Stomach (tissue), 9 donors: ENCODE results near the gene ST6GALNAC5. TPM values are rescaled to one million over a fixed set of nuclear protein-coding genes. Genes with fewer than 3 reads are reported as not detected.
A peak's percentile ranks its signal among the peaks of the same experiment; 100 is the strongest.

ENCODE experiments used
- DNase-seq, 2 donors: peaks; one replicate each; pipeline versions ENCODE4 v3.0.0 to v3.0.0-alpha.2; 2013 to 2019
- H3K27ac ChIP-seq, 5 donors: fragments of 200-600 bp in 4 of 5; sonication (generic) in 4 of 5; one replicate each; pipeline ENCODE4 v1.5.1; 2013 to 2019; ENCODE audit warnings: mild to moderate bottlenecking in 1 of 5, moderate library complexity in 1 of 5
- H3K27me3 ChIP-seq, 3 donors: fragments of 200-600 bp; sonication (generic); one replicate each; pipeline ENCODE4 v1.5.1; 2017 to 2019; ENCODE audit warnings: mixed run types in 1 of 3
- H3K36me3 ChIP-seq, 4 donors: fragments of 200-600 bp; sonication (generic); 1 replicate in 3 of 4; 2 replicates in 1 of 4; pipeline ENCODE4 v1.5.1; 2016 to 2019
- H3K4me1 ChIP-seq, 4 donors: fragments of 200-600 bp; sonication (generic); one replicate each; pipeline ENCODE4 v1.5.1; 2016 to 2019
- H3K4me3 ChIP-seq, 4 donors: fragments of 200-600 bp; sonication (generic) in 3 of 4; one replicate each; pipeline ENCODE4 v1.5.1; 2016 to 2019; ENCODE audit warnings: mild to moderate bottlenecking in 1 of 4
- H3K9me3 ChIP-seq, 4 donors: fragments of 200-600 bp; sonication (generic); one replicate each; pipeline ENCODE4 v1.5.1; 2016 to 2019
- CTCF ChIP-seq, 7 experiments: fragments of 450-650 bp in 4 of 7; fragments of 200-600 bp in 3 of 7; sonication (generic) in 3 of 7; IDR thresholded peaks; one replicate each; pipeline ENCODE4 v1.5.1; 2016 to 2019; ENCODE audit warnings: antibody characterized with exemption in 7 of 7, control low read depth in 2 of 7, mild to moderate bottlenecking in 1 of 7
- EP300 ChIP-seq: sonication (generic); formaldehyde crosslinking; IDR thresholded peaks from one replicate; pipeline ENCODE4 v1.6.1; 2017; ENCODE audit warnings: antibody characterized with exemption
- POLR2A ChIP-seq, 4 donors: fragments of 450-650 bp; IDR thresholded peaks; one replicate each; pipeline ENCODE4 v1.6.1; 2016; ENCODE audit warnings: antibody characterized with exemption in 4 of 4, control low read depth in 2 of 4, mild to moderate bottlenecking in 1 of 4, moderate library complexity in 1 of 4
- POLR2AphosphoS5 ChIP-seq, 3 donors: sonication (generic); formaldehyde crosslinking; IDR thresholded peaks; one replicate each; pipeline ENCODE4 v1.6.1; 2016; ENCODE audit warnings: antibody characterized with exemption in 3 of 3
- WGBS, 5 donors: extraction: QIAGEN DNeasy Blood & Tissue Kit in 3 of 5; methylation state at CpG; one replicate each; pipeline versions ENCODE4 v1.1.5 to v1.1.7; 2013 to 2018; 5-methylcytosine and 5-hydroxymethylcytosine counted together
- intact Hi-C: fragments of 100-400 bp; cut with DNase I; formaldehyde crosslinking; loops from one replicate; pipeline ENCODE4 v1.15.1; 2023; ENCODE audit warnings: low total_unique reads
- polyA plus RNA-seq, 3 donors: library from polyadenylated mRNA; stranded (reverse); fragments of 200-250 nt; gene quantifications; one replicate each; pipeline ENCODE4 v1.2.3, GENCODE V29; 2013
- total RNA-seq, 5 donors: library from RNA; depleted of rRNA; stranded (reverse); fragments of >200 nt; gene quantifications; one replicate each; pipeline versions ENCODE4 v1.1.0 to v1.2.3, GENCODE V29; 2014 to 2016
- donor health status: healthy with polysubstance abuse.
- donor health status: Bipolar disorder and iron deficiency.
- donor health status: healthy.

The ST6GALNAC5 gene
- total and polyA plus RNA-seq, 8 donors, result 1.3 to 22.0 (median 2.9) TPM; not detected in 1

GRCh38 chr1:76891931-76892622 is 24.8 kb downstream of the ST6GALNAC5 start:
- Histone ChIP-seq H3K4me1 (peaks cover 0 to 14% (median 2%) of the 10 kb centered on the region in 4 donors), H3K9me3 (no peaks in the 10 kb centered on the region), H3K36me3 (no peaks in the 10 kb centered on the region), H3K27me3 (no peaks in the 10 kb centered on the region), H3K4me3 (no peak overlapping the region), H3K27ac (peak overlapping the region in 2 of 5 donors; percentile 2 to 20)
- TF ChIP-seq POLR2AphosphoS5 (IDR thresholded peaks at IDR 0.05) (peak in 1 of 3 donors; percentile 37), POLR2A (IDR thresholded peaks at IDR 0.05) (no peak)
- no peak for DNase-seq
- 42 to 73% (median 61%) methylated on average over 4 of the region's 4 CpGs for WGBS, 5 donors
- intact Hi-C loops, result no loop called here

GRCh38 chr1:76892675-76893074 is 25.4 kb downstream of the ST6GALNAC5 start:
- H3K27ac ChIP-seq, result peak overlapping the region in 1 of 5 donors; percentile 20
- H3K4me3 ChIP-seq, result no peak overlapping the region

GRCh38 chr1:76901158-76901767 is 34.0 kb downstream of the ST6GALNAC5 start:
- TF ChIP-seq EP300 (no peak), CTCF (IDR thresholded peaks at IDR 0.05) (peak in 4 of 7 experiments; percentile 20 to 39 (median 34))
- H3K36me3 ChIP-seq, result no peaks in the 10 kb centered on the region
- no peaks in the 10 kb centered on the region for H3K9me3 ChIP-seq
- H3K27ac ChIP-seq, result no peak overlapping the region
- 79 to 87% (median 83%) methylated on average over 2 of the region's 2 CpGs for WGBS, 5 donors
- H3K4me1 ChIP-seq, result no peaks in the 10 kb centered on the region
- intact Hi-C loops, result no loop called here
- no peaks in the 10 kb centered on the region for H3K27me3 ChIP-seq
- DNase-seq, result peak in 1 of 2 donors; percentile 60
- H3K4me3 ChIP-seq, result no peak overlapping the region

More at GRCh38 chr1:76892675-76893074, 25.4 kb downstream of the ST6GALNAC5 start:
- WGBS, 5 donors, result 32 to 62% (median 50%) methylated on average over 1 of the region's 1 CpG
- no peaks in the 10 kb centered on the region for H3K27me3 ChIP-seq
- DNase-seq, result no peak
- no peaks in the 10 kb centered on the region for H3K36me3 ChIP-seq
- no peaks in the 10 kb centered on the region for H3K9me3 ChIP-seq
- intact Hi-C loops, result no loop called here
- TF ChIP-seq CTCF (IDR thresholded peaks at IDR 0.05) (no peak), POLR2AphosphoS5 (IDR thresholded peaks at IDR 0.05) (no peak), EP300 (no peak), POLR2A (IDR thresholded peaks at IDR 0.05) (no peak)
- peaks cover 0 to 14% (median 2%) of the 10 kb centered on the region in 4 donors for H3K4me1 ChIP-seq

GRCh38 chr1:76905876-76906595 is 38.8 kb downstream of the ST6GALNAC5 start:
- no peaks in the 10 kb centered on the region for H3K9me3 ChIP-seq

More at GRCh38 chr1:76905876-76906595, 38.8 kb downstream of the ST6GALNAC5 start:
- Histone ChIP-seq H3K36me3 (no peaks in the 10 kb centered on the region), H3K27me3 (no peaks in the 10 kb centered on the region), H3K4me3 (no peak overlapping the region), H3K27ac (no peak overlapping the region), H3K4me1 (no peaks in the 10 kb centered on the region)
- WGBS, 5 donors, result 74 to 84% (median 82%) methylated on average over 4 of the region's 4 CpGs
- no peak for DNase-seq
- TF ChIP-seq POLR2A (IDR thresholded peaks at IDR 0.05) (no peak), CTCF (IDR thresholded peaks at IDR 0.05) (no peak)
- intact Hi-C loops, result no loop called here
